ENCODE results near the gene HMCN2. TPM values are rescaled to one million over a fixed set of nuclear protein-coding genes. Genes with fewer than 3 reads are reported as not detected.

HMCN2 gene
- total RNA-seq, 1 experiment from 2014 or later, result 8.6 TPM

- Mint-ChIP-seq H3K4me1 (no peaks in the 10 kb centered on the region; a peak in 1 of 4 replicates), H3K9me3 (peaks cover 3 to 6% of the 10 kb centered on the region in 2 experiments; a peak in 3 of 5 replicates), H3K36me3 (ENCODE audit: insufficient read depth in 1 of 3, low read depth in 3 of 3) (peaks cover 28 to 36% (median 36%) of the 10 kb centered on the region in 3 experiments), H3K4me3 (no peak overlapping the region), H3K27me3 (ENCODE audit: low read depth) (no peaks in the 10 kb centered on the region), H3K27ac (no peak overlapping the region)
- no peak overlapping the region for H3K9ac ChIP-seq (ENCODE audit: extremely low read depth, insufficient read length, low read length)
- H3K4me1 ChIP-seq (ENCODE audit: insufficient read depth, low read length), result no peaks in the 10 kb centered on the region
- no peak overlapping the region for H3K4ac ChIP-seq (ENCODE audit: low read depth, low read length)
- H2AK5ac ChIP-seq (ENCODE audit: insufficient read length, low read length), result no peak overlapping the region
- H4K8ac ChIP-seq (replicated peaks; ENCODE audit: insufficient read length, low read depth, low read length), result no peak overlapping the region
- H3K23ac ChIP-seq (ENCODE audit: insufficient read length, low read depth, low read length), result no peak overlapping the region
- H3T11ph ChIP-seq (ENCODE audit: low read length), result no peak overlapping the region
- no peaks in the 10 kb centered on the region for H4K20me1 ChIP-seq (ENCODE audit: control insufficient read depth, insufficient read depth, insufficient read length)
- no peaks in the 10 kb centered on the region for H3K79me2 ChIP-seq (ENCODE audit: insufficient read depth, low read length)
- H2BK15ac ChIP-seq (ENCODE audit: low read depth, low read length), result no peak overlapping the region
- no peak overlapping the region for H3K56ac ChIP-seq (ENCODE audit: insufficient read length, low read depth, low read length)
- no peak overlapping the region for H4K5ac ChIP-seq (ENCODE audit: insufficient read length, low read depth, low read length)
- H2BK20ac ChIP-seq (ENCODE audit: low read depth, low read length, poor library complexity, severe bottlenecking), result no peak overlapping the region
- no peak overlapping the region for H3K27ac ChIP-seq (ENCODE audit: insufficient read length, low read depth, low read length)
- no peak overlapping the region for H3K18ac ChIP-seq (ENCODE audit: insufficient read length, low read depth, low read length)
- no peak for DNase-seq
- H2BK5ac ChIP-seq (ENCODE audit: insufficient read length, low read length), result no peak overlapping the region
- no peaks in the 10 kb centered on the region for H3K79me1 ChIP-seq (ENCODE audit: insufficient read depth, low read depth, low read length, poor library complexity, severe bottlenecking)
- no peak overlapping the region for H2BK12ac ChIP-seq (ENCODE audit: insufficient read length, low read depth, low read length)
- WGBS (ENCODE audit: extremely low coverage, insufficient read length, low lambda C conversion rate), result no CpG with 5 or more reads among the region's 20 CpGs
- no peak overlapping the region for H2BK120ac ChIP-seq (ENCODE audit: low read depth, low read length, poor library complexity, severe bottlenecking)
- peaks cover 13% of the 10 kb centered on the region for H3K9me3 ChIP-seq (ENCODE audit: control insufficient read depth, low read depth, low read length)
- H3K4me2 ChIP-seq (ENCODE audit: insufficient read depth, insufficient read length, low read length), result no peak overlapping the region
- no peak for TF ChIP-seq CTCF (conservative IDR thresholded peaks at IDR 0.05)
- no peaks in the 10 kb centered on the region for H3K23me2 ChIP-seq (ENCODE audit: insufficient read length, low read depth, low read length, poor library complexity, severe bottlenecking)
- H3K14ac ChIP-seq (ENCODE audit: insufficient read depth, low read length), result no peak overlapping the region
- no peak overlapping the region for H4K91ac ChIP-seq (ENCODE audit: insufficient read length, low read depth, low read length)
- no peaks in the 10 kb centered on the region for H3K27me3 ChIP-seq (ENCODE audit: insufficient read depth, low read length)
- H2AFZ ChIP-seq (ENCODE audit: low read length), result no peak overlapping the region
Measured at GRCh38 chr9:130225586-130225985, 40.0 kb upstream of the HMCN2 start.

Data from H9 (cell line).